ENCODE measurements around the gene FOXC1.
A peak's percentile ranks its signal among the peaks of the same experiment; 100 is the strongest.

The FOXC1 gene

DNA sequence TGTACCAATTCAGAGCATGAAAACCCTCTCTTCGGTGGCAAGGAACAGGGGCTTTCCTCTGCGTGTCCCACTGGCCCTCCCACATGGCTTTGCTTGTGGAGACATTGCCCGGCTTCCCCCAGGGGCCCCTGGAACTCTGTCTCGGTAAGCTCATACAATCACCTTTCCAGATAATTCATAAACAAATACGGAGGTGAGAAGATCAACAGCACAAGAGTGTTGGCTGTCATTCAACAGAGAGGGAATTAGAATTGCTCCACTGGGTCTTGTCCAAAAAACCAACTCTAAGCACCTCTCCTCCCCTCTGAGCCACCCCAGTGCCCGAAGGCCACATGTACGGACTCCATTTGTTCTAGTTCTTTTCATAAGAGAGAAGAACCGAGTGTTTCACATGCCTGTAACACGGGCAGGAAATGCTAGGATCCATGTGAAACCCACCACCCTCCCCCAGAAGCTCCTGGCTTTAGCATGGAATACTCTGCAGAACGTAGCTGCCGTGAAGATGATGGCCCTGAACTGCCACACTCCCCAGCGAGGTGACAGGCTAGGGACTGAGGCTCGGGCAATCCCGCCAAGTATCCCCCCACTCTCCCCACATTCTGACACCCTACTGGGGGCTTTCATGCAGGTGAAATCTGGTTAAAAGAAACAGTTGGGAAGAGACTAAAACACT, 24.6 kb upstream of the FOXC1 start:
- no peak for DNase-seq

GRCh38 chr6:1585669-1586049, 24.1 kb upstream of the FOXC1 start:
- DNase-seq: no peak

DNA sequence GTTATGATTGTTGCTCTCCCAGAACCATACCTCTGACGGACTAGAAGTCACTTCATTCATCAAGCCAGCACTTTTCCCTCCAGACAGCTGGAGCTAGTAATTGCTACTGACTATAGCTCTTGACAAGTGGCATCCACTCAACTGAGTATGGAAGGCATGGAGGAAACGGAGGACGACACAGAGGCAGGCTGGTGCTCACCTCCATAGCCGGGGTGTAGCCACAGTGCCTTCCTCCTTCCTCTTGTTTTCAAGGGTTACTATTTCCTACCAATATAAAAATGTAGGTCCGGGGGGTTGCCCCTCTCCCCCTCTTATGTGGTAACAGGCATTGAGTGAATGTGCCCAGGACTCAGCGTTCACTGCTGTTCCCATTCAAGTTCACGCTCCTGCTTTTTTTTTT, 23.5 kb upstream of the FOXC1 start:
- DNase-seq: no peak

DNA sequence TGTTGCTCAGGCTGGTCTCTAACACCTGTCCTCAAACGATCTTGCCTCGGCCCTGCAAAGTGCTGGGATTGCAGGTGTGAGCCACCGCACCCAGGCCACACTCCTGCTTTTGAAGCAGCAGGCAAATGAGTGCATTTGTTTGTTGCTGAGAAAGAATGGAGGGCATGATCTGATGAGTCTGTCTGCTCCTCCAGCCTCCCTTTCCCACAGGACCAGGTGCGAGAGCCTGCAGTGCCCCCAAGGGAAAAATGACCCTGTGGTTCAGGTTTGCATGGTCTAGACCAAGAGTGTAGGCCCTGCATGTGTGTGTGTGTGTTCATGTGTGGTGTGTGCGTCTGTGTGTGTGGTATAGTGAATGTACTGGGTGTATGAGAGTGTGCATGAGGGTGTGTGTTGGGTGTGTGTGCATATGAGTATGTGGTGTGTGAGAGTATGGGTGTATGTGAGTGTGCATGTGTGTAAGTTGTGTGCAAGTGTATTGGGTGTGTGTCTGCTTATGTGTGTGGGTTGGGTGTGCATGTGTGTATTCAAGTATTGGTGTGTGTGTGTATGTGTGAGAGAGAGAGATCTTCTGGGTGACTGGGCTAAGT, 22.8 kb upstream of the FOXC1 start:
- no peak for DNase-seq

GRCh38 chr6:1587546-1587945, 22.2 kb upstream of the FOXC1 start:
- no peak for DNase-seq

DNA sequence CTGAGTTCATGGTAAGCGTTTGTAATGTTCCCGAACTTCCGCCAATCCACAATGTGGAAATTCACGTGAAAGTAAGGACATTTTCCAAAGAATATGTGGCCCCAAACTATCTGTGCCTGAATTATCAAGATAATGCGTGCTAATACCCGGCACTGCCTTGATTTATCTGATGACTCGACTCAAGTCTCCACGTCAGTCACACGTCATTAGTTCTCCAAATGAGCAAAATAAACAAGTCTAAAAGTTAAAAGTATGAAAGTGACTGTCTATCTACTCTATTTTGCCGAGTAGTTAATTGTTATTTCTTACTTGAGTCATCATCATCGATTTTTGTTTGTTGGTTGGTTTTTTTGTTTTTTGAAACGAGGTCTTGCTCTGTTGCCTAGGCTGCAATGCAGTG, 21.7 kb upstream of the FOXC1 start:
- DNase-seq: no peak

GRCh38 chr6:1589208-1589607, 20.5 kb upstream of the FOXC1 start:
- no peak for DNase-seq

GRCh38 chr6:1590580-1590979, 19.1 kb upstream of the FOXC1 start:
- DNase-seq: no peak

DNA sequence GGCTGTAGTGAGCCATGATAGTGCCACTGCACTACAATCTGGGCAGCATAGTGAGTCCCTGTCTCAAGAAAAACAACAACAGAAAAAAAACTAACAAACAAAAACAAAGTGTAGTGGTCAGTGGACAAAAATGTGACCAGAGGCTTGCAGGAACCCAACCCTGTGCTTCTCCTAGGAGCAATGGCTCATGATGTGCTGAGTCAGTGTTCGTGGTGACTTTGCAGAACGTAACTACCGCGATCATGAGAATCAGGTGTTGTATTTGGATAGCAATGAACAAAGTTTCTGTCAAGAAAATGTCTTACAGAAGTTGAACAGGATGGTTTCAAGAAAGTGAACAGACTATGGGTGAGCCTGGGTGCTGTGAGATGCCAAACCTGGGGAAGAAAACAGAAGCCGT, 18.5 kb upstream of the FOXC1 start:
- DNase-seq: no peak

DNA sequence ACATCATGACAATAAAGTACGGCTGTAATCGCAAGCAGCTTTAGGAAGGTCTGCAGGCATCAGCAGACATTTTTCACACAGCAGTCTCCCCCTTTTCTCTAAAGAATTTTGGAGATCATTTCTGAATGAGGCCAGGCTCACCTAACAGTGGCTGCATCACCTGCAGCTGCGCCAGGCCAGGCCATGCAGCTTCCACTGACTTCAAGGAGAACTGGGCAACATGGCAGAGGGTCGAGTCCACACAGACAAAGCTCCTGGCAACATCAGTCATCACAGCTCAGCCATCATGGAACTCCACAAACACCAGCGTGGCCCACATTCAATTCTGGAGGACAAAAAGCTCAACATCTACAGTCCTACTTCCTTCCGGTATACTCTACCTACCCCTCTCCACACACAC, 17.8 kb upstream of the FOXC1 start:
- DNase-seq: no peak

DNA sequence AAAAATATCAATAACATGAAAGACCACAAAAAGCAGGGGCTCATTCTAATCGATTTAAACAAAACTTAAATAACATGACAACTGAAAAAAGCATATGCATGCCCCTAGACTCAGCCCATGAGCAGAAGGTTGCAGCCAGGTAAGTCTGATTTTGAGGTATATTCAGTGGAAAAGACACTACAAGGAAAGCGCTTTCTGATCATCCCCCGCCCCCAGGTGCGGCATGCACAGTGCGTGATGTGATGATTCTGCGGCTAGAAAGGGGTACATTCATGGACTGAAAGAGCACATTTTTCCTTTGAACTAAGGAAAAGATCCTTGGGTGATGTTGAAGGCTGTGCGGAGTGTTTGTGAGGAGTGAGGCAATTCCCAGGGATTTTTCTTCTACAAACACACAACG, 16.9 kb upstream of the FOXC1 start:
- no peak for DNase-seq

DNA sequence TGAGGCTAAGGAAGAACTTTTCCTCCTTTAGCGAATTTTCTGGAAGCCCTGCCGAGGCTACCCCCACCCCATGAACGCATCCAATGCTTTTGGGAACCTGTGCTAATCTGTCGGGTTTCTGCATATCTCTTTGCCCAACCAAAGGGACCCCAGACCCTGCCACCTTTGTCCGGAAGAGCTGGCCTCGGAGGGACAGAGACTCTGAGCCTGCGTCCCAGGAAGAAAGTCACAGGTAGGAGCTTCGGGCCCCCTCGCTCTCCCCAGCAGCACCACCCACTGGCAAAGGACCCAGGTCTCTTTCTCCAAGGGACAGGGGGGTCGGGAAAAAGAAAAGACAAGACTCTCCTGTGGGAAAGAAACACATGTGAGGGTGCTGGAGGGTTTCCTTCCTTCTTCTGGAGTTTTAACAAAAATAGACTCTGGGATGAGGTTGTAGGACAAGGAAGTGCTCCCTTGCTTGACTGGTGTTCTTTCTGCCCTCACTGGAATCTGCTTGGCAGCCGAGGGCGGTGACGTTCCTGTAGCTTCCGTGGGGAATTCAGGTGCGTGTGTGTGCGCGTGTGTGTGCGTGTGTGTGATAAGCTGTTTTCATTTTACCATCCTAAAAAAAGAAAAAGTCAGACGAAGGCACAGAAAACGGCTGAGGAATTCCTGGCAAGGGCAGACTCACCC, 16.3 kb upstream of the FOXC1 start:
- DNase-seq: no peak

GRCh38 chr6:1593958-1594314, 15.8 kb upstream of the FOXC1 start:
- no peak for DNase-seq

DNA sequence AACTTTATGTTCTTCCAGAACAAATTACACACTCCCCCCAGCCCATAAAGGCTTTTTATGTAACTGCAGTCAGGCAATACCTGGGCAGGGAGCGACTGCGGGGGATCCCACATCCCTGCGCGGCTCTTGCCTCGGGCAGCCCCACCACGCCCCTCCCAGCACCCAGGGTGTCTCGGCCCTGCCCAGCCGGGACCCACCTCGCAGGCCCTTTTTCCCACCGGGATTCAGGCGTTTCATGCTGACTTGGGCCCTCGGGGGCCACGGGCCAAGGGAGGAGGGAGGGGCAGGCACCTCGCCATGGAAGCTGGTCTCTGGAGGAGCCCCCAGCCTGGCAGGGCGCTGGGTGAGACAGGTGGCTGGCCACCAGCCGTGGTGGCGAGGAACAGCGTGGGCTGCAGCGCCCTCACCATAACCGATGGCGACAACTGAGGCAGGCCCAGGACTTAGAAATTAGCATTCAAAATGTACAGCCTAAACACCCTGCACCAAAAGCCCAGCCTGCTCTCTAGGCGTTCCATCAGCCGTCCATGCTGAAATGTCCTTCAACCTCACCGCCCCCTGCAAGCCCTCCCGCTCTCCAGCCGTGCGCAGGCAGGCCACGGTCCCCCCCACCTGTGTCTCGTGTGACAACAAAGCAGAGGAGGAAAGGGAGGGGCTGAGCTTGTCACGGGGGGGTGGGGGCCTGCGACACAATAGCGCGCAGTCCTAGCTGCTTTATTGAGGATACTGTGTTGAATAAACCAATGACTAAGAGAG, 15.1 kb upstream of the FOXC1 start:
- DNase-seq: no peak

DNA sequence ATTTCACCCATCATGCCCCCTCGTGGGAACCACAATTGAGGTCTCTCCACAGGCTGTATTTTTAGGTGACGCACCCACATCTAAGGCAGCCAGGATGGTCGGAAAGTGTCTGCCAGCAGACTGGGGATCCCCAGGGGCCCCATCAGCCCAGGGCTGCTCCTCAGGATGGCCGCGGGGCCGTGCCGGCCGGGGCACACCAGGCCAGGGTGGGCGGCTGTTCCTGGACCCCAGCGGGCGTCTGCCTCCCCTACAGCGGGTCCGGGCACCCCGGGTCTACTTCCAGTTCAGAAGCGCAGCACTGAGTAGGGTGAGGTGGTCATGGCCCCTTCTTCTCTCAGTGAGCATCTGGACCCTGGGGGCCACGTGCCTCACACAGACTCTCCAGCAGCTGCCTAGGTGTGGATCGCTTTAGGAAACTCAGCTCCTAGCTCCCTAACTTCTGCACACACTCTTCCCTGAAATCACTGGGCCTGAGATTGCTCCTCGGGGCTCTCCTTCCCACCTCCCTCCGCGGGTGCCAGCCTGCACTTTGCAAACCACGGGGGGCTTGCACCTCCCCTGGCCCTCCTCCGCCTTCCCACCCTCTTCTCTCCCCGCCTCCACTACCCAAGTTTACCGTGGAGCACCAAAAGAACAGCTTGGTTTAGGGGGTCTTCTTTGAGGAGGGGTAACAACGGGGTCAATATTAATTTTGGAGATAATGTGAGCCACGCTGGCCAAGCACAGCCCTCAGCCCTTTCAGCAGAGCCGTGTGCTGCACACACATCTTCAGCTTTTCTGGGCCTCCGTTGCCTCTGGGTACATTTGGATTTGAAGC, 14.2 kb upstream of the FOXC1 start:
- DNase-seq: no peak

DNA sequence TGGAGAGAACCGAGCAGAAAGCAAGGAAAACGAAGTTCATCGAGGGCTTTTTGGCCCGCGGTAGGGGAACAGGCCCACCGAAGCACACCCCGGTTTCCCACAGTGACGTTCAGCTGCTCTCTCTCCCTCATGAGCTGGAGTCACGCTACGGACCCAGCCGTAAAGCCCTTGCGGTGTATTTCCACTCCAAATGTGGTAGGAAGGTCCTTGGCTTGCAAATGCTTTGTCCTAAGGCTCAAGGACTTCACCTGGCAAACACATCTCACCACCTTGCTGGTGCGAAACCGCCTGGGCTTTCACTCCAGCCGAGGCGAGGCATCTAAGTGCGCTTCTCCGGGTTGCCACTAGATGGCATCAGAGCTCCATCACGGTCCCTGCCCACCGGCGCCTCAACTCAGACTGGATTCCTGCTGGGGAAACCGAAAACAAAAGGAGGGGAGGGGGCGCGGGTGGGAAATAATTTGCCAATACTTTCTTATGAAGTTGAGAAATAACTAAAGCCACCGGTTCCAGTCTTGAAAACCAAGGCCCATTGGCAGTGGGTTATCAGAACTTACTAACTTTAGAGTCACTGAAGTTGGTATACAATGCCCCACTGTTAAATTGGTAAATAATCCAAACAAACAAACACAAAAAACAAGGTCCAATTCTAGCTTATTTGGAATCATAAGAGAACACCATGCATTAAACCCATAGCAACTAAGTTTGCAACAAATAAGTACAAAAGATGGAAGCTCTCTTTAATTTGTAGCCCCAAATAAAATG, 13.4 kb upstream of the FOXC1 start:
- DNase-seq: peak; percentile 42 to 59

- DNase-seq: no peak
These were observed 12.5 kb upstream of the FOXC1 start for GRCh38 chr6:1597121-1597744.

- no peak for DNase-seq
These were observed 11.8 kb upstream of the FOXC1 start for GRCh38 chr6:1597924-1598323.

DNA sequence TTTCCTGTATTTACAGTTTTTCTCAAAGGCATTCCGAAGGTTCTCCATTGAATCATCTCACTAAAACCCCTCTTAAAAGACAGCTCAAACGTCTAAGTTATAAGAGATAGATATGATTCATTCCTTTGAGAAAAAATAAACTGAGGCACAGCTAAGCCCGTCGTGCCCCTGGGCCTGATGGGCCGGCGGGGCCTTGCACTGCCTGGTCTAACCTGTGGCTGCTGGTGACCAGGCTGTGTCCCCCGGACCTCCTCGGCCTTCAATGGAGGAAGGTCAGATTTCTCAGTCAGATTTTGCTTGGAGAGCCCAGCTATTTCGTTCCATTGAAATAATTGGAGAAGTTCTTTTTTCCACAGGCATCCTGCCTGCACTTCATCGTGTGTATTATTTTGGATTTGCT, 11.3 kb upstream of the FOXC1 start:
- DNase-seq: no peak

DNA sequence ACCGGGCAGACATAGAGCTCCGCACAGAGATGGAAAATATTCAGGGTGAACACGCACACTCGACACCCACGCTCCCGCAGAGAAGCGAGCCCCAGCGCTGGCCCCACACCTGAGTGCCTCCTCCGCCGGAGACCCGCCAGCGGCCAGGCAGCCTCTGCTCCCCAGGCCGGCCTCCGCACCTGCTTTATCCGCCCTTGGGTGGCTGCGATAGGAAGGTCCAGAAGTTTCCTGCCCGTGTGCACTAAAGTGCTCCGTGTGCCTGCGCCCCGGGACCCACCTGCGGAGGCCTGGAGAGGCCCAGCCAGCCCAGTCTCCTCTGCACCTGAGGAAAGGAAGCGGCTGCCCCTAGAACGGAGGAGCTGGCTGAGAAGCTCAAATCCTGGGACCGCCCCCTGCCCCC, 10.8 kb upstream of the FOXC1 start:
- DNase-seq: no peak

DNA sequence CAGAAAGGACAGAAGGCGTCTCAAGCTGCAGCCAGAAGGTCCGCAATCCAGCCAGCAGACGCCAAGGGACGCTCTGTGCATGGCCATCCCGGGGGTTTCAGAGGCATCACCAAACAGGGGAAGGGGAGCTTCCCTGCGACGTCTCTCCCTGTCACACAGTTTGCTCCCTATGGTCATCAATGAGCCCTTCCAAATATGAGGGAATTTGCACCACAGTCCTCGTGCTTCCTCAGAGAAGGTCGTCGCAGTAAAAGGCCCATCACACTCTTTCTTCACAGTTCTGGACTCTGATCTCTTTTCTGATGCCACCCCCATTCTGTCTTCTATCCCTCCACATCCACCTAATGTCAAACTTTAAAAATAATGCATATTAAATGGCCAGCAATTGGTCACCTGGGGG, 10.2 kb upstream of the FOXC1 start:
- DNase-seq: no peak

Measured in hippocampal formation (tissue), 2 donors.